GM12878 (cell line): ENCODE results near the gene NTRK1. TPM values are rescaled to one million over a fixed set of nuclear protein-coding genes. Genes with fewer than 3 reads are reported as not detected.
"Not testable (repeated sequence)": the region's sequence is repeated elsewhere in the genome, so short reads cannot be mapped to it uniquely, and the experiment has no call there.

ENCODE experiments used
- ATAC-seq: fragments of 200-7000 bp; cut with Tn5 transposase; 3 replicates; pipeline ENCODE4 v1.9.1; 2020; ENCODE audit warnings: mild to moderate bottlenecking, moderate library complexity
- BruUV-seq: library from RNA; stranded (reverse); fragments of 400-500 nt; replicated peaks from 2 replicates; lab custom pipeline; 2021; lab: Mats Ljungman, UMichigan
- CTCF ChIA-PET: fragments of 300-600 bp; sonication (Branson Sonifier 250); formaldehyde crosslinking; extraction: SDS; loops from one replicate; lab custom pipeline; 2021; ENCODE audit warnings: inconsistent platforms; lab: Yijun Ruan, JAX
- POLR2A ChIA-PET: fragments of 350-600 bp; formaldehyde crosslinking; extraction: SDS; loops from one replicate; lab custom pipeline; 2021; ENCODE audit warnings: inconsistent platforms; lab: Charles Lee
- RAD21 ChIA-PET: fragments of 300-600 bp; sonication (Branson Sonifier 250); formaldehyde crosslinking; loops from one replicate; lab custom pipeline; 2023; ENCODE audit warnings: antibody characterized with exemption; ENCODE audit not compliant: unreplicated experiment; lab: Charles Lee
- SMC1A ChIA-PET: fragments of 300-600 bp; sonication (Branson Sonifier 250); formaldehyde crosslinking; loops from one replicate; lab custom pipeline; 2023; ENCODE audit not compliant: unreplicated experiment, uncharacterized antibody; lab: Charles Lee
- DNase-seq: peaks from one replicate; pipeline ENCODE4 v3.0.0-alpha.2; 2011; ENCODE audit warnings: low read depth, low spot score
- FAIRE-seq: peaks from 3 replicates; lab custom pipeline; 2011; peaks lifted over from hg19 to GRCh38; lab: Jason Lieb, UNC
- H2AFZ ChIP-seq: 2 replicates; pipeline ENCODE4 v1.6.0; 2011; ENCODE audit warnings: low read depth, low read length, control low read depth; ENCODE audit not compliant: control insufficient read depth
- H3K27ac ChIP-seq: 2 replicates; pipeline ENCODE4 v1.5.1; 2011; ENCODE audit warnings: control low read depth; ENCODE audit not compliant: control insufficient read depth, insufficient read depth
- H3K27me3 ChIP-seq, 2 experiments: replicated peaks in 1 of 2; 2 replicates each; pipeline versions ENCODE4 v1.6.0 to v1.6.1; 2011; ENCODE audit warnings: low read length in 1 of 2; ENCODE audit not compliant: control insufficient read depth in 2 of 2, insufficient read depth in 2 of 2
- H3K36me3 ChIP-seq, 2 experiments: 2 replicates each; pipeline ENCODE4 v1.5.1; 2011; ENCODE audit warnings: low read length in 1 of 2; ENCODE audit not compliant: control insufficient read depth in 2 of 2, insufficient read depth in 2 of 2
- H3K4me1 ChIP-seq: 2 replicates; pipeline ENCODE4 v1.6.1; 2011; ENCODE audit warnings: mild to moderate bottlenecking, low read length, moderate library complexity, mixed read lengths; ENCODE audit not compliant: control insufficient read depth, insufficient read depth
- H3K4me2 ChIP-seq: 2 replicates; pipeline ENCODE4 v1.6.0; 2011; ENCODE audit warnings: control low read depth; ENCODE audit not compliant: control insufficient read depth, insufficient read depth
- H3K4me3 ChIP-seq: fragments of 200-600 bp; sonication (generic); 2 replicates; pipeline ENCODE4 v1.5.1; 2016
- H3K79me2 ChIP-seq: 2 replicates; pipeline ENCODE4 v1.6.0; 2011; ENCODE audit warnings: low read length; ENCODE audit not compliant: control insufficient read depth, insufficient read depth
- H3K9ac ChIP-seq: 2 replicates; pipeline ENCODE4 v1.8.0; 2011; ENCODE audit warnings: low read length, control low read depth, mixed read lengths; ENCODE audit not compliant: control insufficient read depth, insufficient read depth
- H3K9me3 ChIP-seq: replicated peaks from 3 replicates; pipeline ENCODE4 v1.5.1; 2011; ENCODE audit warnings: mild to moderate bottlenecking, low read length; ENCODE audit not compliant: control insufficient read depth, insufficient read depth
- H4K20me1 ChIP-seq: 2 replicates; pipeline ENCODE4 v1.6.0; 2011; ENCODE audit not compliant: control insufficient read depth, insufficient read depth
- BHLHE40 ChIP-seq, 2 experiments: fragments of 450-650 bp in 1 of 2; IDR thresholded peaks; 2 replicates each; pipeline ENCODE4 v1.6.1; 2011 to 2017; ENCODE audit warnings: low read depth in 2 of 2, borderline replicate concordance in 1 of 2, improper control_type of control experiment in 1 of 2, low read length in 1 of 2, mild to moderate bottlenecking in 1 of 2
- CHD2 ChIP-seq: IDR thresholded peaks from 2 replicates; pipeline ENCODE4 v1.6.1; 2011; ENCODE audit warnings: low read depth, low read length, improper control_type of control experiment, borderline replicate concordance
- GABPA ChIP-seq: IDR thresholded peaks from 2 replicates; pipeline ENCODE4 v1.6.1; 2014; ENCODE audit warnings: antibody characterized with exemption, low read depth, mild to moderate bottlenecking, inconsistent platforms
- NR2F1 ChIP-seq: fragments of 450-650 bp; conservative IDR thresholded peaks from 2 replicates; pipeline ENCODE4 v1.6.1; 2017; ENCODE audit warnings: mild to moderate bottlenecking
- RUNX3 ChIP-seq: IDR thresholded peaks from 2 replicates; pipeline ENCODE4 v1.6.1; 2012; ENCODE audit warnings: low read length, inconsistent platforms
- SMAD1 ChIP-seq: fragments of 450-650 bp; IDR thresholded peaks from 2 replicates; pipeline ENCODE4 v1.6.1; 2018; ENCODE audit warnings: mild to moderate bottlenecking, low read depth; ENCODE audit not compliant: partially characterized antibody
- TCF3 ChIP-seq: IDR thresholded peaks from 2 replicates; pipeline ENCODE4 v1.6.1; 2012; ENCODE audit warnings: low read depth, mild to moderate bottlenecking, low read length, borderline replicate concordance; ENCODE audit not compliant: insufficient read depth
- WGBS: methylation state at CpG from one replicate; pipeline ENCODE4 v1.1.6; 2016; ENCODE audit warnings: low lambda C conversion rate; ENCODE audit not compliant: insufficient replicate concordance, insufficient coverage; ENCODE audit errors: missing lambda C conversion rate; 5-methylcytosine and 5-hydroxymethylcytosine counted together
- in situ Hi-C: fragments of 300-500 bp; cut with MboI; formaldehyde crosslinking; loops from 9 replicates; pipeline ENCODE4 v1.14.3; 2018; ENCODE audit warnings: mixed read lengths
- intact Hi-C: fragments of 100-400 bp; cut with micrococcal nuclease; formaldehyde crosslinking; loops from one replicate; pipeline ENCODE4 v1.14.2; 2022; ENCODE audit not compliant: unreplicated experiment
- polyA plus RNA-seq, 11 experiments: library from polyadenylated mRNA; depleted of rRNA in 4 of 11; unstranded in 6 of 11; stranded (reverse) in 5 of 11; fragments of >200 nt; fragmentation: Nextera tagmentation in 4 of 11; fragmentation: Illumina TruSeq in 1 of 11; extraction: Ambion mirVana in 4 of 11; extraction: Trizol in 1 of 11; gene quantifications; 1 replicate in 1 of 11; 2 replicates in 10 of 11; pipeline versions ENCODE4 v1.2.1 to v1.2.3, GENCODE V29; 2011 to 2016; ENCODE audit warnings: inconsistent platforms in 2 of 11, missing spikeins in 2 of 11, low read depth in 1 of 11
- total RNA-seq, 4 experiments: library from RNA; depleted of rRNA in 3 of 4; stranded (reverse); fragments of >200 nt in 3 of 4; fragmentation: Illumina TruSeq in 1 of 4; extraction: Trizol in 1 of 4; gene quantifications; 2 replicates each; pipeline versions ENCODE4 v1.2.1 to v1.2.3, GENCODE V29; 2013 to 2021
- TF ChIP-seq, protein P1 (sequence below): fragments of 450-650 bp; IDR thresholded peaks from 2 replicates; pipeline ENCODE4 v1.6.1; 2016; ENCODE audit warnings: mild to moderate bottlenecking
- TF ChIP-seq, protein P2 (sequence below), 3 experiments: IDR thresholded peaks in 2 of 3; conservative IDR thresholded peaks in 1 of 3; 2 replicates each; pipeline ENCODE4 v1.5.1; 2011; ENCODE audit warnings: low read depth in 3 of 3, low read length in 3 of 3, mild to moderate bottlenecking in 3 of 3, control low read depth in 2 of 3, moderate library complexity in 2 of 3, inconsistent platforms in 1 of 3, mixed read lengths in 1 of 3; ENCODE audit not compliant: control insufficient read depth in 2 of 3, insufficient read depth in 1 of 3; ENCODE audit errors: extremely low read depth in 1 of 3
- TF ChIP-seq, protein P3 (sequence below): IDR thresholded peaks from 2 replicates; pipeline ENCODE4 v1.6.1; 2012; ENCODE audit warnings: low read length, inconsistent platforms

NTRK1 gene
- total and polyA plus RNA-seq, 10 of the 15 experiments (the other 5 are each of a cell fraction or from before 2014, with no cell fraction given): 0.10 to 0.56 (median 0.40) TPM; not detected in 7

DNA sequence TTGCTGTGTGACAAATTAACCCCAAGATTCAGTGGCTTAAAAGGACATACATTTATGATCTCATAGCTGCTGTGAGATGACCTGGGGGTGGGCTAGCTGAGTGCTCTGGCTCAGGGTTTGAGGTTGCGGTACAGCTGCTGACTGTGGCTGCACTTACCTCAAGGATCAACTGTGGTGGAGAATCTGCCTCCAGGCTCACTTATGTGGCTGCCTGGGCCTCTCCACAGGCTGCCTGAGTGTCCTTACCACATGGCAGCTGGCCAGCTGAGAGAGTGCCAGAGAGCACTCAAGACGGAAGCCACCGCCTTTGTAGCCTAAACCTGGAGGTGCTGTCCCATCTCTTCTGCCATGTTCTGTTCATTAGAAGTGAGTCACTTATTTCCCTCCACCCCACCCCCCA lies 65.5 kb downstream of the NTRK1 start:
- SMC1A ChIA-PET: no interaction called here
- intact Hi-C loops: no loop called here
- RAD21 ChIA-PET: interaction anchor here (1.5 to 2.0 kb wide), 2 partner anchors 66 to 148 kb away, joined by 4 to 5 read pairs; partner anchors contain the start of gene NTRK1
- Histone ChIP-seq H3K27ac (no peak overlapping the region), H3K4me3 (no peak overlapping the region), H3K27me3 (peaks cover 20 to 29% of the 10 kb centered on the region in 2 experiments)
- peak; percentile 43 for ATAC-seq
- TF ChIP-seq CHD2 (no peak), GABPA (no peak), RUNX3 (peak; percentile 54), NR2F1 (0 out of 2 replicates have a peak, but pooled peaks have one; percentile 56), TCF3 (no peak), SMAD1 (peak; percentile 37), BHLHE40 (IDR thresholded peaks at IDR 0.05; ENCODE audit: borderline replicate concordance in 1 of 2, low read depth in 2 of 2, low read length in 1 of 2) (peak in 1 of 2 experiments; percentile 52; a peak in 1 of 4 replicates)
- TF ChIP-seq, protein P1, sequence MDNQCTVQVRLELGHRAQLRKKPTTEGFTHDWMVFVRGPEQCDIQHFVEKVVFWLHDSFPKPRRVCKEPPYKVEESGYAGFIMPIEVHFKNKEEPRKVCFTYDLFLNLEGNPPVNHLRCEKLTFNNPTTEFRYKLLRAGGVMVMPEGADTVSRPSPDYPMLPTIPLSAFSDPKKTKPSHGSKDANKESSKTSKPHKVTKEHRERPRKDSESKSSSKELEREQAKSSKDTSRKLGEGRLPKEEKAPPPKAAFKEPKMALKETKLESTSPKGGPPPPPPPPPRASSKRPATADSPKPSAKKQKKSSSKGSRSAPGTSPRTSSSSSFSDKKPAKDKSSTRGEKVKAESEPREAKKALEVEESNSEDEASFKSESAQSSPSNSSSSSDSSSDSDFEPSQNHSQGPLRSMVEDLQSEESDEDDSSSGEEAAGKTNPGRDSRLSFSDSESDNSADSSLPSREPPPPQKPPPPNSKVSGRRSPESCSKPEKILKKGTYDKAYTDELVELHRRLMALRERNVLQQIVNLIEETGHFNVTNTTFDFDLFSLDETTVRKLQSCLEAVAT: peak; percentile 60; the same call in 1 of the 2 replicates
- TF ChIP-seq, protein P2, sequence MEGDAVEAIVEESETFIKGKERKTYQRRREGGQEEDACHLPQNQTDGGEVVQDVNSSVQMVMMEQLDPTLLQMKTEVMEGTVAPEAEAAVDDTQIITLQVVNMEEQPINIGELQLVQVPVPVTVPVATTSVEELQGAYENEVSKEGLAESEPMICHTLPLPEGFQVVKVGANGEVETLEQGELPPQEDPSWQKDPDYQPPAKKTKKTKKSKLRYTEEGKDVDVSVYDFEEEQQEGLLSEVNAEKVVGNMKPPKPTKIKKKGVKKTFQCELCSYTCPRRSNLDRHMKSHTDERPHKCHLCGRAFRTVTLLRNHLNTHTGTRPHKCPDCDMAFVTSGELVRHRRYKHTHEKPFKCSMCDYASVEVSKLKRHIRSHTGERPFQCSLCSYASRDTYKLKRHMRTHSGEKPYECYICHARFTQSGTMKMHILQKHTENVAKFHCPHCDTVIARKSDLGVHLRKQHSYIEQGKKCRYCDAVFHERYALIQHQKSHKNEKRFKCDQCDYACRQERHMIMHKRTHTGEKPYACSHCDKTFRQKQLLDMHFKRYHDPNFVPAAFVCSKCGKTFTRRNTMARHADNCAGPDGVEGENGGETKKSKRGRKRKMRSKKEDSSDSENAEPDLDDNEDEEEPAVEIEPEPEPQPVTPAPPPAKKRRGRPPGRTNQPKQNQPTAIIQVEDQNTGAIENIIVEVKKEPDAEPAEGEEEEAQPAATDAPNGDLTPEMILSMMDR (IDR thresholded peaks at IDR 0.05 in 2 of 3, conservative IDR thresholded peaks at IDR 0.05 in 1 of 3; ENCODE audit: control insufficient read depth in 2 of 3, extremely low read depth in 1 of 3, insufficient read depth in 1 of 3, low read depth in 3 of 3, low read length in 3 of 3): no peak
- TF ChIP-seq, protein P3, sequence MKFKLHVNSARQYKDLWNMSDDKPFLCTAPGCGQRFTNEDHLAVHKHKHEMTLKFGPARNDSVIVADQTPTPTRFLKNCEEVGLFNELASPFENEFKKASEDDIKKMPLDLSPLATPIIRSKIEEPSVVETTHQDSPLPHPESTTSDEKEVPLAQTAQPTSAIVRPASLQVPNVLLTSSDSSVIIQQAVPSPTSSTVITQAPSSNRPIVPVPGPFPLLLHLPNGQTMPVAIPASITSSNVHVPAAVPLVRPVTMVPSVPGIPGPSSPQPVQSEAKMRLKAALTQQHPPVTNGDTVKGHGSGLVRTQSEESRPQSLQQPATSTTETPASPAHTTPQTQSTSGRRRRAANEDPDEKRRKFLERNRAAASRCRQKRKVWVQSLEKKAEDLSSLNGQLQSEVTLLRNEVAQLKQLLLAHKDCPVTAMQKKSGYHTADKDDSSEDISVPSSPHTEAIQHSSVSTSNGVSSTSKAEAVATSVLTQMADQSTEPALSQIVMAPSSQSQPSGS: no peak
- TF ChIP-seq, all 136 proteins: peak for 5
- ChIA-PET POLR2A (no interaction called here), CTCF (interaction anchor here (0.6 to 1.6 kb wide), 5 partner anchors 9 to 144 kb away, joined by 3 to 4 read pairs (median 3); no protein-coding TSS in a partner anchor)
- FAIRE-seq: no peak
- BruUV-seq: no TSS peak
- Histone ChIP-seq H3K36me3 (no peaks in the 10 kb centered on the region), H3K9ac (no peak overlapping the region), H3K4me1 (no peaks in the 10 kb centered on the region), H4K20me1 (no peaks in the 10 kb centered on the region), H3K79me2 (no peaks in the 10 kb centered on the region), H2AFZ (no peak overlapping the region), H3K9me3 (no peaks in the 10 kb centered on the region), H3K4me2 (no peak overlapping the region)
- no peak for DNase-seq
- 17% methylated on average over 3 of the region's 3 CpGs for WGBS
- in situ Hi-C loops: no loop called here

DNA sequence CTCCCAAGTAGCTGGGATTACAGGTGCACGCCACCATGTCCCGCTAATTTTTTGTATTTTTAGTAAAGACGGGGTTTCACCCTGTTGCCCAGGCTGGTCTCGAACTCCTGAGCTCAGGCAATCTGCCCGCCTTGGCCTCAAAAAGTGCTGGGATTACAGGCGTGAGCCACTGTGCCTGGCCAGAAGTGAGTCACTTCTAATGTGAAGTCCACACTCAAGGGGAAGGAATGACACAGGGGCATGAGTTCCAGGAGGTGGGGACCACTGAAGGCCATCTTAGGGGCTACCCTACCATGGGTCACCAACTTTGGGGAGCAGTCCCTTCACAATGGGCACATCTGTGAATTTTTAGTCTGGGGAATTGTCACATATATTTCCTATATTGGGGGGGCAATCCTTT lies 66.0 kb downstream of the NTRK1 start:
- H3K4me1 ChIP-seq, H3K4me2 ChIP-seq, ATAC-seq, BruUV-seq, H3K27ac ChIP-seq, POLR2A ChIA-PET, H3K4me3 ChIP-seq, DNase-seq, intact Hi-C loops, FAIRE-seq, H3K36me3 ChIP-seq, in situ Hi-C loops, H3K9ac ChIP-seq, H3K9me3 ChIP-seq, SMC1A ChIA-PET, H2AFZ ChIP-seq, H3K79me2 ChIP-seq, H4K20me1 ChIP-seq: not testable (repeated sequence)
- WGBS: 19% methylated on average over 6 of the region's 6 CpGs
- CTCF ChIA-PET: interaction anchor here (1.1 to 1.6 kb wide), 3 partner anchors 10 to 67 kb away, joined by 3 to 4 read pairs (median 4); no protein-coding TSS in a partner anchor
- peaks cover 20 to 28% of the 10 kb centered on the region in 2 experiments for H3K27me3 ChIP-seq
- RAD21 ChIA-PET: interaction anchor here (1.4 to 2.0 kb wide), 3 partner anchors 35 to 147 kb away, joined by 3 to 5 read pairs (median 4); partner anchors contain the start of gene NTRK1
